NCI-H460 (cell line): Measurements from ENCODE around the gene KHDC3L. TPM values are rescaled to one million over a fixed set of nuclear protein-coding genes. Genes with fewer than 3 reads are reported as not detected.
"Not testable (repeated sequence)": the region's sequence is repeated elsewhere in the genome, so short reads cannot be mapped to it uniquely, and the experiment has no call there.

Experiments
- DNase-seq: peaks from one replicate; pipeline ENCODE4 v3.0.0-alpha.2; 2016; ENCODE audit warnings: low read depth; ENCODE audit errors: extremely low read depth
- total RNA-seq: library from RNA; depleted of rRNA; stranded (reverse); fragments of >200 nt; shearing (Covaris generic); gene quantifications from 2 replicates; pipeline ENCODE4 v1.2.3, GENCODE V29; 2014

Gene KHDC3L
- total RNA-seq, 1 experiment from 2014 or later, result not detected

- DNase-seq, result no peak
Observed at GRCh38 chr6:73368675-73369074, 6.2 kb downstream of the KHDC3L start.

- DNase-seq, result no peak
Observed at GRCh38 chr6:73369157-73369556, 6.7 kb downstream of the KHDC3L start.

- DNase-seq, result no peak
Observed at GRCh38 chr6:73369563-73369962, 7.1 kb downstream of the KHDC3L start, which contains the start of gene OOEP. Gene OOEP (minus strand): TSS chr6:73369897. CDS start chr6:73369792, 105 bp downstream.

GRCh38 chr6:73371984-73372383 lies 9.5 kb downstream of the KHDC3L start:
- no peak for DNase-seq

GRCh38 chr6:73372516-73372915 lies 10.1 kb downstream of the KHDC3L start:
- no peak for DNase-seq

- no peak for DNase-seq
Observed at GRCh38 chr6:73375216-73375615, 12.8 kb downstream of the KHDC3L start.

GRCh38 chr6:73377225-73377624 lies 14.8 kb downstream of the KHDC3L start:
- no peak for DNase-seq

GRCh38 chr6:73381531-73381930 lies 19.1 kb downstream of the KHDC3L start:
- not testable (repeated sequence) for DNase-seq

- no peak for DNase-seq
Observed at GRCh38 chr6:73382462-73383113, 20.1 kb downstream of the KHDC3L start.

- no peak for DNase-seq
Observed at GRCh38 chr6:73388433-73388799, 26.0 kb downstream of the KHDC3L start.

- peak; percentile 57 for DNase-seq
Observed at GRCh38 chr6:73388800-73389512, 26.5 kb downstream of the KHDC3L start.

GRCh38 chr6:73389854-73390253 lies 27.4 kb downstream of the KHDC3L start:
- no peak for DNase-seq

- DNase-seq, result no peak
Observed at GRCh38 chr6:73391675-73392074, 29.2 kb downstream of the KHDC3L start.

GRCh38 chr6:73392188-73392587 lies 29.7 kb downstream of the KHDC3L start:
- not testable (repeated sequence) for DNase-seq

- DNase-seq, result no peak
Observed at GRCh38 chr6:73393278-73393677, 30.8 kb downstream of the KHDC3L start.

- DNase-seq, result no peak
Observed at GRCh38 chr6:73394577-73395354, 32.3 kb downstream of the KHDC3L start, which contains the start of gene DDX43. Gene DDX43 (plus strand): TSS chr6:73394828. CDS start chr6:73394906, 78 bp downstream.

GRCh38 chr6:73395875-73396274 lies 33.4 kb downstream of the KHDC3L start:
- no peak for DNase-seq

GRCh38 chr6:73400656-73401055 lies 38.2 kb downstream of the KHDC3L start:
- DNase-seq, result no peak

GRCh38 chr6:73409395-73409794 lies 46.9 kb downstream of the KHDC3L start:
- DNase-seq, result no peak

GRCh38 chr6:73413102-73413501 lies 50.6 kb downstream of the KHDC3L start:
- DNase-seq, result no peak
